Common myeloid progenitor, CD34-positive (primary cell): ENCODE measurements around the gene A4GALT.
"Not testable (repeated sequence)": the region's sequence is repeated elsewhere in the genome, so short reads cannot be mapped to it uniquely, and the experiment has no call there.

ENCODE experiments used
- CTCF ChIA-PET: fragments of 350-600 bp; sonication (Branson Sonifier 250); formaldehyde crosslinking; loops from one replicate; lab custom pipeline; 2021; ENCODE audit warnings: antibody characterized with exemption; lab: Charles Lee
- POLR2A ChIA-PET: fragments of 350-600 bp; sonication (Branson Sonifier 250); formaldehyde crosslinking; loops from one replicate; lab custom pipeline; 2021; ENCODE audit warnings: antibody characterized with exemption; lab: Charles Lee
- DNase-seq, 3 donors: peaks; one replicate each; pipeline versions ENCODE4 v3.0.0 to v3.0.0-alpha.2; 2013
- H3K27ac ChIP-seq, 2 experiments: 1 replicate in 1 of 2; 2 replicates in 1 of 2; pipeline ENCODE4 v1.7.0; 2013; ENCODE audit warnings: inconsistent platforms in 2 of 2, low read length in 2 of 2, mild to moderate bottlenecking in 2 of 2, low read depth in 1 of 2, moderate library complexity in 1 of 2; ENCODE audit not compliant: severe bottlenecking in 2 of 2, insufficient read depth in 1 of 2, poor library complexity in 1 of 2
- H3K27me3 ChIP-seq, 5 experiments: replicated peaks in 2 of 5; 1 replicate in 3 of 5; 2 replicates in 2 of 5; pipeline versions ENCODE4 v1.6.1 to v1.7.0; 2013; ENCODE audit warnings: low read length in 4 of 5, mild to moderate bottlenecking in 2 of 5, moderate library complexity in 2 of 5, inconsistent platforms in 1 of 5; ENCODE audit not compliant: insufficient read depth in 5 of 5, control insufficient read depth in 4 of 5
- H3K36me3 ChIP-seq, 4 experiments: 1 replicate in 2 of 4; 2 replicates in 2 of 4; pipeline versions ENCODE4 v1.6.1 to v1.7.0; 2013; ENCODE audit warnings: low read length in 3 of 4, control low read depth in 1 of 4, mild to moderate bottlenecking in 1 of 4; ENCODE audit not compliant: control insufficient read depth in 4 of 4, insufficient read depth in 4 of 4
- H3K4me1 ChIP-seq, 4 experiments: 1 replicate in 3 of 4; 2 replicates in 1 of 4; pipeline versions ENCODE4 v1.6.1 to v1.7.1; 2013; ENCODE audit warnings: low read length in 3 of 4, mild to moderate bottlenecking in 3 of 4, control low read depth in 1 of 4, inconsistent platforms in 1 of 4, moderate library complexity in 1 of 4; ENCODE audit not compliant: control insufficient read depth in 4 of 4, insufficient read depth in 4 of 4; ENCODE audit errors: control extremely low read depth in 1 of 4
- H3K4me3 ChIP-seq, 7 experiments: 1 replicate in 4 of 7; 2 replicates in 3 of 7; pipeline versions ENCODE4 v1.5.1 to v1.7.0; 2013; ENCODE audit warnings: mild to moderate bottlenecking in 7 of 7, low read length in 6 of 7, moderate library complexity in 6 of 7, inconsistent platforms in 2 of 7, low read depth in 2 of 7, control low read depth in 1 of 7; ENCODE audit not compliant: insufficient read depth in 4 of 7, control insufficient read depth in 1 of 7; ENCODE audit errors: extremely low read depth in 1 of 7
- H3K9me3 ChIP-seq, 5 experiments: 1 replicate in 4 of 5; 2 replicates in 1 of 5; pipeline versions ENCODE4 v1.6.1 to v1.7.1; 2013; ENCODE audit warnings: low read length in 4 of 5, mild to moderate bottlenecking in 2 of 5, inconsistent platforms in 1 of 5, low read depth in 1 of 5, moderate library complexity in 1 of 5; ENCODE audit not compliant: control insufficient read depth in 4 of 5, insufficient read depth in 2 of 5; ENCODE audit errors: control extremely low read depth in 1 of 5
- WGBS: methylation state at CpG from one replicate; pipeline ENCODE4 v1.1.5; 2013; ENCODE audit not compliant: insufficient coverage; 5-methylcytosine and 5-hydroxymethylcytosine counted together

The A4GALT gene

GRCh38 chr22:42754658-42755057 lies 34.0 kb upstream of the A4GALT start:
- CTCF ChIA-PET, result interaction anchor here (0.6 kb wide), 1 partner anchor 708 kb away, joined by 3 read pairs; no protein-coding TSS in a partner anchor
- POLR2A ChIA-PET, result interaction anchor here (0.6 kb wide), 2 partner anchors 14 to 747 kb away, joined by 4 to 5 read pairs; no protein-coding TSS in a partner anchor
- Histone ChIP-seq H3K27ac (no peak overlapping the region), H3K4me1 (peaks cover 0 to 12% (median 3%) of the 10 kb centered on the region in 4 experiments), H3K36me3 (no peaks in the 10 kb centered on the region), H3K4me3 (no peak overlapping the region), H3K27me3 (peaks cover 0 to 4% (median 0%) of the 10 kb centered on the region in 5 experiments), H3K9me3 (no peaks in the 10 kb centered on the region)
- peak; percentile 69 to 88 (median 72) for DNase-seq
- WGBS, result 28% methylated on average over 4 of the region's 6 CpGs

GRCh38 chr22:42752912-42753311 lies 32.2 kb upstream of the A4GALT start:
- H3K27me3 ChIP-seq, result peaks cover 0 to 4% (median 0%) of the 10 kb centered on the region in 5 experiments
- H3K27ac ChIP-seq, result no peak overlapping the region
- 98% methylated on average over 7 of the region's 7 CpGs for WGBS
- DNase-seq, result peak in 1 of 3 donors; percentile 21
- CTCF ChIA-PET, result interaction anchor here (0.7 kb wide), 1 partner anchor 79 kb away, joined by 3 read pairs; no protein-coding TSS in a partner anchor
- H3K9me3 ChIP-seq, result no peaks in the 10 kb centered on the region
- no peaks in the 10 kb centered on the region for H3K36me3 ChIP-seq
- H3K4me1 ChIP-seq, result peaks cover 0 to 12% (median 3%) of the 10 kb centered on the region in 4 experiments
- H3K4me3 ChIP-seq, result no peak overlapping the region
- POLR2A ChIA-PET, result no interaction called here

GRCh38 chr22:42752230-42752746 lies 31.6 kb upstream of the A4GALT start:
- Histone ChIP-seq H3K36me3 (no peaks in the 10 kb centered on the region), H3K4me1 (peaks cover 0 to 12% (median 3%) of the 10 kb centered on the region in 4 experiments), H3K27me3 (peaks cover 0 to 2% (median 0%) of the 10 kb centered on the region in 5 experiments), H3K27ac (no peak overlapping the region), H3K4me3 (no peak overlapping the region), H3K9me3 (no peaks in the 10 kb centered on the region)
- DNase-seq, result peak in 2 of 3 donors; percentile 16 to 53
- 76% methylated on average over 8 of the region's 12 CpGs for WGBS
- ChIA-PET POLR2A (interaction anchor here (0.6 to 1.2 kb wide), 3 partner anchors 11 to 890 kb away, joined by 3 read pairs; no protein-coding TSS in a partner anchor), CTCF (interaction anchor here (0.7 kb wide), 1 partner anchor 80 kb away, joined by 3 read pairs; no protein-coding TSS in a partner anchor)

GRCh38 chr22:42750421-42750820 lies 29.8 kb upstream of the A4GALT start:
- H3K27me3 ChIP-seq, H3K36me3 ChIP-seq, H3K4me3 ChIP-seq, DNase-seq, H3K9me3 ChIP-seq, H3K27ac ChIP-seq, CTCF ChIA-PET, POLR2A ChIA-PET: not testable (repeated sequence)
- peaks cover 0 to 12% (median 3%) of the 10 kb centered on the region in 4 experiments for H3K4me1 ChIP-seq
- WGBS, result 84% methylated on average over 3 of the region's 28 CpGs

GRCh38 chr22:42747701-42748513 lies 27.2 kb upstream of the A4GALT start:
- H3K4me1 ChIP-seq, result peaks cover 0 to 12% (median 4%) of the 10 kb centered on the region in 4 experiments
- H3K4me3 ChIP-seq, result no peak overlapping the region

GRCh38 chr22:42745118-42745517 lies 24.4 kb upstream of the A4GALT start:
- H3K4me1 ChIP-seq, result peaks cover 0 to 2% (median 0%) of the 10 kb centered on the region in 4 experiments
- POLR2A ChIA-PET, result no interaction called here

More at GRCh38 chr22:42747701-42748513, 27.2 kb upstream of the A4GALT start:
- 97% methylated on average over 13 of the region's 14 CpGs for WGBS
- ChIA-PET CTCF (no interaction called here), POLR2A (interaction anchor here (0.7 kb wide), 1 partner anchor 467 kb away, joined by 3 read pairs; no protein-coding TSS in a partner anchor)
- H3K9me3 ChIP-seq, result no peaks in the 10 kb centered on the region
- H3K36me3 ChIP-seq, result no peaks in the 10 kb centered on the region
- no peak overlapping the region for H3K27ac ChIP-seq
- H3K27me3 ChIP-seq, result no peaks in the 10 kb centered on the region
- DNase-seq, result no peak

More at GRCh38 chr22:42745118-42745517, 24.4 kb upstream of the A4GALT start:
- Histone ChIP-seq H3K4me3 (no peak overlapping the region), H3K27me3 (no peaks in the 10 kb centered on the region), H3K36me3 (no peaks in the 10 kb centered on the region), H3K9me3 (no peaks in the 10 kb centered on the region), H3K27ac (no peak overlapping the region)
- DNase-seq, result no peak
- 95% methylated on average over 11 of the region's 11 CpGs for WGBS
- CTCF ChIA-PET, result no interaction called here
